BJ (cell line): ENCODE data around the gene FHIP1B. TPM values are rescaled to one million over a fixed set of nuclear protein-coding genes. Genes with fewer than 3 reads are reported as not detected.

ENCODE experiments used
- CTCF ChIA-PET: fragments of 350-600 bp; formaldehyde crosslinking; extraction: SDS; loops from one replicate; lab custom pipeline; 2021; ENCODE audit warnings: antibody characterized with exemption, inconsistent platforms; lab: Yijun Ruan, JAX
- POLR2A ChIA-PET: fragments of 300-600 bp; sonication (Branson Sonifier 250); formaldehyde crosslinking; extraction: SDS; loops from one replicate; lab custom pipeline; 2021; ENCODE audit warnings: antibody characterized with exemption; lab: Charles Lee
- DNase-seq: peaks from one replicate; pipeline ENCODE4 v3.0.0-alpha.2; 2011; ENCODE audit warnings: low read depth
- H3K27me3 ChIP-seq: 2 replicates; pipeline ENCODE4 v1.6.0; 2011; ENCODE audit warnings: low read length; ENCODE audit not compliant: control insufficient read depth, insufficient read depth
- H3K36me3 ChIP-seq: 2 replicates; pipeline ENCODE4 v1.5.1; 2011; ENCODE audit warnings: low read length; ENCODE audit not compliant: control insufficient read depth, insufficient read depth
- H3K4me3 ChIP-seq: 2 replicates; pipeline ENCODE4 v1.5.1; 2011; ENCODE audit warnings: low read depth, mild to moderate bottlenecking, control low read depth, low read length
- polyA plus RNA-seq: library from polyadenylated mRNA; depleted of rRNA; stranded (reverse); fragments of >200 nt; gene quantifications from 2 replicates; pipeline ENCODE4 v1.2.3, GENCODE V29; 2011
- TF ChIP-seq, protein P1 (sequence below): IDR thresholded peaks from 2 replicates; pipeline ENCODE4 v1.5.1; 2011; ENCODE audit warnings: low read depth, mild to moderate bottlenecking, control low read depth, inconsistent platforms, low read length, moderate library complexity; ENCODE audit not compliant: insufficient read depth

The FHIP1B gene
- polyA plus RNA-seq, 1 experiment: 30.6 TPM

DNA sequence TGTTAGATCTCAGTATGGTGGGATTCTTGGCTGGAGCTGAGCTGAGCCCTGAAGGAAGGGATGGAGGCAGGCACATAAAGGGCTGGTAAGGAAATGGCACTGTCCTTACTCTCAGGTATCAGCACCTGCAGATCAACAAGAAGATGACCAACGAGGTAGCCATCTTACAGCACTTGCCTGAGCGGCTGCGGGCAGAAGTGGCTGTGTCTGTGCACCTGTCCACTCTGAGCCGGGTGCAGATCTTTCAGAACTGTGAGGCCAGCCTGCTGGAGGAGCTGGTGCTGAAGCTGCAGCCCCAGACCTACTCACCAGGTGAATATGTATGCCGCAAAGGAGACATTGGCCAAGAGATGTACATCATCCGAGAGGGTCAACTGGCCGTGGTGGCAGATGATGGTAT is 6.9 kb upstream of the FHIP1B start:
- Histone ChIP-seq H3K27me3 (peaks cover 4% of the 10 kb centered on the region; the same call in 1 of the 2 replicates), H3K36me3 (no peaks in the 10 kb centered on the region), H3K4me3 (no peak overlapping the region)
- ChIA-PET POLR2A (no interaction called here), CTCF (interaction anchor here (1.2 to 3.5 kb wide), 4 partner anchors 10 to 112 kb away, joined by 3 to 21 read pairs (median 8); partner anchors contain the start of gene CCKBR)
- TF ChIP-seq, protein P1, sequence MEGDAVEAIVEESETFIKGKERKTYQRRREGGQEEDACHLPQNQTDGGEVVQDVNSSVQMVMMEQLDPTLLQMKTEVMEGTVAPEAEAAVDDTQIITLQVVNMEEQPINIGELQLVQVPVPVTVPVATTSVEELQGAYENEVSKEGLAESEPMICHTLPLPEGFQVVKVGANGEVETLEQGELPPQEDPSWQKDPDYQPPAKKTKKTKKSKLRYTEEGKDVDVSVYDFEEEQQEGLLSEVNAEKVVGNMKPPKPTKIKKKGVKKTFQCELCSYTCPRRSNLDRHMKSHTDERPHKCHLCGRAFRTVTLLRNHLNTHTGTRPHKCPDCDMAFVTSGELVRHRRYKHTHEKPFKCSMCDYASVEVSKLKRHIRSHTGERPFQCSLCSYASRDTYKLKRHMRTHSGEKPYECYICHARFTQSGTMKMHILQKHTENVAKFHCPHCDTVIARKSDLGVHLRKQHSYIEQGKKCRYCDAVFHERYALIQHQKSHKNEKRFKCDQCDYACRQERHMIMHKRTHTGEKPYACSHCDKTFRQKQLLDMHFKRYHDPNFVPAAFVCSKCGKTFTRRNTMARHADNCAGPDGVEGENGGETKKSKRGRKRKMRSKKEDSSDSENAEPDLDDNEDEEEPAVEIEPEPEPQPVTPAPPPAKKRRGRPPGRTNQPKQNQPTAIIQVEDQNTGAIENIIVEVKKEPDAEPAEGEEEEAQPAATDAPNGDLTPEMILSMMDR: no peak
- DNase-seq: no peak

- DNase-seq: no peak
- Histone ChIP-seq H3K27me3 (peaks cover 4% of the 10 kb centered on the region; the same call in 1 of the 2 replicates), H3K4me3 (no peak overlapping the region), H3K36me3 (no peaks in the 10 kb centered on the region)
- TF ChIP-seq, protein P1: no peak
- ChIA-PET CTCF (interaction anchor here (0.9 to 3.5 kb wide), 5 partner anchors 11 to 265 kb away, joined by 3 to 21 read pairs (median 3); partner anchors contain the start of gene CCKBR), POLR2A (no interaction called here)
Observed at GRCh38 chr11:6240781-6241180, 6.3 kb upstream of the FHIP1B start.

DNA sequence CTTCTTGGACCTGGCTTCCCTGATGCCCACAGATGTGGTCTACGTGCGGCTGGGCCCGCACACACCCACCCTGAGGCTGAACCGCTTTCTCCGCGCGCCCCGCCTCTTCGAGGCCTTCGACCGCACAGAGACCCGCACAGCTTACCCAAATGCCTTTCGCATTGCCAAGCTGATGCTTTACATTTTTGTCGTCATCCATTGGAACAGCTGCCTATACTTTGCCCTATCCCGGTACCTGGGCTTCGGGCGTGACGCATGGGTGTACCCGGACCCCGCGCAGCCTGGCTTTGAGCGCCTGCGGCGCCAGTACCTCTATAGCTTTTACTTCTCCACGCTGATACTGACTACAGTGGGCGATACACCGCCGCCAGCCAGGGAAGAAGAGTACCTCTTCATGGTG is 5.7 kb upstream of the FHIP1B start:
- POLR2A ChIA-PET: no interaction called here
- TF ChIP-seq, protein P1: no peak
- DNase-seq: no peak
- peaks cover 4% of the 10 kb centered on the region; the same call in 1 of the 2 replicates for H3K27me3 ChIP-seq
- CTCF ChIA-PET: interaction anchor here (0.9 to 3.5 kb wide), 5 partner anchors 12 to 266 kb away, joined by 3 to 21 read pairs (median 3); partner anchors contain the start of gene CCKBR
- H3K36me3 ChIP-seq: no peaks in the 10 kb centered on the region
- no peak overlapping the region for H3K4me3 ChIP-seq

- no peak for DNase-seq
- peaks cover 3% of the 10 kb centered on the region; the same call in 1 of the 2 replicates for H3K27me3 ChIP-seq
- ChIA-PET CTCF (interaction anchor here (1.1 to 6.7 kb wide), 2 partner anchors 12 to 124 kb away, joined by 4 to 47 read pairs; no protein-coding TSS in a partner anchor), POLR2A (no interaction called here)
- TF ChIP-seq, protein P1: no peak
- no peaks in the 10 kb centered on the region for H3K36me3 ChIP-seq
- H3K4me3 ChIP-seq: no peak within 1 kb of the TSS
Observed at GRCh38 chr11:6238902-6239301, 4.5 kb upstream of the FHIP1B start, which contains the start of gene CNGA4. Gene CNGA4 (plus strand): TSS chr11:6239089. CDS start chr11:6239207, 118 bp downstream.

DNA sequence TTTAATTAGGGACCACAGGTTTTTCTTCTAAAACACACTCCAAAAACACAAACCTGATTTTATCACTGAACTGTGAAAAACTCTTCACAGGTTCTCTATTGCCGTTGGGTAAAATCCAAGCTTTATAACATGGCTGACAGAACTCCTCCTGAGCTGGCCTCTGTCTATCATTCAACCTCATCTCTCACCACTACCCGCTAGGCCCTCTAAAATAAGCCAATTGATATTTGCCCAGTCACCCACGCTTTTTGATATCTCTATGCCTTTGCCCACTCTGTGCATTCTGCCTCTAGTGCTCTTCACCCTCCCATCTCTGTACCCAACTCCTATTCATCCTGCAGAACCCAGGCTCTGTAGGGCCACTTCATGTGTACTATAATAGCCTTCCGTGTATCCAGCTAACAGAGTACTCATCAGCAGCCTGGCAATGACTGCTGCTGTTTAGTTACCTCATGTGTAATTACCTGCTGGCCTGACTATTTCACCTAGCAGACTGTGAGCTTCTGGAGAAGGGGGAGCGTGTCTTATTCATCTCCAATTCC is 3.4 kb upstream of the FHIP1B start:
- H3K27me3 ChIP-seq: peaks cover 3% of the 10 kb centered on the region; the same call in 1 of the 2 replicates
- TF ChIP-seq, protein P1: no peak
- ChIA-PET POLR2A (no interaction called here), CTCF (interaction anchor here (0.8 to 6.7 kb wide), 3 partner anchors 13 to 110 kb away, joined by 3 to 47 read pairs (median 3); no protein-coding TSS in a partner anchor)
- no peaks in the 10 kb centered on the region for H3K36me3 ChIP-seq
- no peak overlapping the region for H3K4me3 ChIP-seq
- DNase-seq: no peak
